HG03520 (cell line): ENCODE data around the gene TMEM163.
"Not testable (repeated sequence)": the region's sequence is repeated elsewhere in the genome, so short reads cannot be mapped to it uniquely, and the experiment has no call there.

Source experiments
- ATAC-seq: cut with Tn5 transposase; IDR thresholded peaks from one replicate; pipeline ENCODE4 v1.9.1; 2021; ENCODE audit warnings: mild to moderate bottlenecking, moderate library complexity; ENCODE audit not compliant: unreplicated experiment

The TMEM163 gene

GRCh38 chr2:134724341-134724740 is 5.5 kb upstream of the TMEM163 start:
- no peak for ATAC-seq

DNA sequence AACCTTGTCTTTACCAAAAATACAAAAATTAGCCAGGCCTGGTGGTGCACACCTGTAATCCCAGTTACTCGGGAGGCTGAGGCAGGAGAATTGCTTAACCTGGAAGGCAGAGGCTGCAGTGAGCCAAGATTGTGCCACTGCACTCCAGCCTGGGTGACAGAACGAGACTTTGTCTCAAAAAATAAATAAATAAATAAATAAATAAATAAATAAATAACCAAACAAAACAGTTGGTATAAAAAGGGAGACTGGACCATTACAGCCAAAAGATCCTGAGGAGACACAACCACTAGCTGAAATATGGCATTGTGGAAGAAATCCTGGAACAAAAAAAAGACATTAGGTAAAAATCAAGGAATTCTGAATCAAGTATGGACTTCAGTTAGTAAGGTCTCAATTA is 4.9 kb upstream of the TMEM163 start:
- not testable (repeated sequence) for ATAC-seq

GRCh38 chr2:134722728-134723127 is 3.9 kb upstream of the TMEM163 start:
- no peak for ATAC-seq

GRCh38 chr2:134721596-134721995 is 2.8 kb upstream of the TMEM163 start:
- no peak for ATAC-seq

DNA sequence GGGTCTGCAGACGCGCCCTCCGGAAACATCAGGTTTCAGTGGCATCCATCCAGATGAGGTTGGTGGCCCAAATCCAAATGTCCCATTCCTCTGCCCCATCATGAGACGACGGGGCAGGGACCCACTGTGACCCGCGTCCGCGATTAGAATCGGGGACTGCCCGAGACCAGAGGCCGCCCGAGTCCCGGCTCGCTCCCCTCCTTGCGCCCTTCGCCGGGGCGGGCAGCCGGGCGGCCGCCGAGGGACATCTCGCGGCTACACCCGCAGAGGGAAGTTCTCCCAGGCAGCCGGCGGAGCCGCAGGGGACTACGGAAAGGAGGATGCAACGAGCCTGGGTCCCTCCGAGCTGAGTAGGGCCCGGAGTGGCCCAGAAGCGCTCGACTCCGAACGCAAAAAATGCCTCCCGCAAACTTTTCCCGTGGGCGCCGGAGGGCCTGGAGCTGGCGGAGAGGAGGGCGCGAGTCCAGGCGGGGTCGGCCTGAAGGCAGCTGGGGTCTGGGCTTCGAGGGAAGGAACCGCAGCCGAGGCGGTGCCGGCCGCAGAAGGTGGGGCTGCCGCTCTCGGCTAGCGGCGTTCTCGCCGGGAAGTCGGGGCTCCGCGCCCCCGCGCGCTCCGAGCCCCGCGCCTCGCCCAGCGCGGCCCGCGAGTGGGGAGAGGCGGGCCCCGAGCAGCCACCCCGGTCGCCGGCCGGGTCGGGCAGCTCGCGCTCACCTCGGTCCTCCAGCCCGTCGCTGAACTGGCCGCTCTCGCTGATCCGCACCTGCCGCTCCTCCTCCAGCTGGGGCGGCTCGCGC is 580 bp downstream of the TMEM163 start:
- peak; percentile 35 for ATAC-seq

DNA sequence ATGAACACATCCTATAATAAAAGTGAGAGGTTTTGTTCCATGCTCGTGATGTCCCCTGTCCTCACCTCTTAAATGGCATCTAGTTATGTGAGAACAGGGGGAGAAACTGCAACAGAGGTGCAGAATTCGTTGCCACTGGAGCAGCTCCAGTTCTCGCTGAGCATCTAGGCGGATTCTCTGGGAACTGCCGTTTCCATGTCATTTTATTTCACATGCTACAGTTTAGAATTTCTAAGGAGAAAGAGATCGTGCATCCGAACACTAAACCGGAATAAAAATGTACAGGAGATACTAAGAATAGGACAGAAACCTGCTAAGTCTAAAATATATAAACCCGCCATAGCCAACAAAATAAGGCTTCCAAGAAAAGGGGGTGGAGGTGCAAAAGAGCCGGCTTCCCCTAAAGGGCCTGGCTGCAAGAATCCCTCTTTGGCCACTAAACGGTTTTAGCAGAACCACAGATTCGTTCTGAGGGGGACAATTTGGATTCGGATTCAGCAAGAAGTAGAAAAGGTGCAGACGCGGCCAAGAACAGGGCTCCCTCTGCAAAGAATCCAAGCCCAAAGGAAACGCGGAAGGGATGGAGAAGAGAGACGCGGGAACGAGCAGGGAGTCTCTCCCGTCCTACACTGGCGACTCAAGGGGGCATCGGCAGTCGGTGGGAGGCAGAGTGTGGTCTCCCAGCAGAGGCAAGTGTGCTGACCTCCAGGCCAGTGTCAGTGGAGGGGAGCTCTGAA is 1.3 kb downstream of the TMEM163 start:
- no peak for ATAC-seq

DNA sequence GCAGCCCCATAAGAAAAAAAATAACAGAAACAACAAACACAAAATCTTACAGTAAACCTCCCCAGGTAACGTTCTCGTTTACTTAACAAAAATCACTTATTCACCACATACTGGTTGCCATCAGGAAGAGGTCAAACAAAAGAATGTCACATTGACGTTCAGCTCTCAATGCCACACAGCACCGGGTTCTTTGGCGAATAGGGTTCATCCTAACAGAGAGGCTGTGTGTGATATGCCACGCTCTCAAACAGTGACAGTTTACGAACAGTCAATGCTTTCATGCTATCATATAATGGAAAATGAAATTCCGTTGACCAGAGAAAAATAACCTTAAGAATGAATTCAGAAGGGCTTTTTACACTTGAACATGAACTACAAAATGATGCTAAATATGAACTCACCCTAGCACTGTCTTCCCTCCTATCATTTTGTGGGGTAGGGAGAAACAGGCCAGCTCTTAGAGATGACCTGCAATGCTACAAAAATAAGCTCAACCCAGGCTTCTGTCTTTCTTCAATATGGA is 2.0 kb downstream of the TMEM163 start:
- no peak for ATAC-seq

DNA sequence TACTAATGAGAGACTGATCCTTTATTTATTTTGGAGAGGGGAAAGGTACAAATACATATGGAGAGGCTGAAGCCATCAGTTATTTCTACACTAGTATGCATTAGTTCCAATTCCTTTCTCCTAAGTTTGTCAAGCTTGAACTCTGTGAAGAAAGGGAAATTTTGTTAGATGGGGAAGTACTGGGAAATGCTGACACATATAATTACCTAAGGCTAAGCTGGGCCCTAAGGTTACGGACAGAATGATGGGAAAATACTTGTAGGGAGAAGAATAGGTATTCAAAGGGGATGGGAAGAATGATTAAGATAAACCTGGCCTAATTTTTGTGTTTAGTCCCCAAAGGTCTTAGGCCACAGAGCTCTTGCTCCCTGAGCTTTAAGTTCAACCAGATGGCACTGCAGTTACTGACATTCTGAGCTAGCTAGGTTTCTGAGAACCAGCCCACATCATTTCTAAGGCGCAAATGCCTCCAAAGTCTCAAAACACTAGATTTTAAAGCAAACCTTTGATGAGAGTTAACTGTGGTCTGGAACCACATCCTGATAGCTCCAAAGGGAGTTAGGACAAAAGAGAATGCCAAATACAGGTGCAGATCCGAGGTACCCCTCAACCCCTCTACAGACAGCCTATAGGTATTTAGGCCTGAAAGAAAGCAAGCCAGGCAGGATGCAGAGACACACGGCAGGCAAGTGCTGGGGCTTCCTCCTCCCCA is 2.7 kb downstream of the TMEM163 start:
- ATAC-seq = no peak

DNA sequence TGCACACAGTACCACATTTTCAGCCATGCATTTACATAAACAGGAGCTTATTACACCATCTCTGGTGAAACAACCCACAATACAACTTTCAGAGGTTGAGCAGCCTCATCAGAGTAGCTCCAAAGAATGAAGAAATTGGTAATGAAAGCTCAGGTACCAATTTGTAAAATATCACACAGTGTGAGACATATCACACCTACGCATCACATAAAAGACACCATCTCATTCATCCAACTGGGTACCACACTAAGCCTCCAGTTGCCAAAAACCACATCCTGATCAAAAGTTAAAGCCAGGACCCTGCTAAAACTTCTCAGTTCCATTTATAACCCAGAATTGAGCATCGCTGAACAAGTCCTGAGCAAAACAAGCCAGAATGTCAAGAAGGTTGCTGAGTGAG is 4.6 kb downstream of the TMEM163 start:
- ATAC-seq = no peak

DNA sequence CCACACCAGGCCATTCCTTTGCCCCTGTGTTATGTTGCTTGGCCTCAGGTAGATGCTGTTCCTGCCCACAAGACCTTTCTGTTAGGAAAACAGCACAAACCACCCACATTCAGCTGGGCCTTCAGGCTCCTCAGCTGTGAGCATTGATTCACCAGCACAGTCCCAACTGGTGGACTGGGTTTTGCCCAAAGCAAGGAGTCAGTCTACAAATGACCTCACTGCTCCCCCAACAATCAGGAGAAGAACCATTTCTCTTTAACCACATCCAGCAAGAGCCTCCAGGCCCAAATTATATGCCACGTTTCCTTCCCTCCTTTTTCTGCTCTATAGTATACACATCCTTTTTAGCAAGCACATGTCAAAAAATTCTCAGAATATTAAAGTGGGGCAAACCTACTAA is 5.2 kb downstream of the TMEM163 start:
- ATAC-seq = no peak

GRCh38 chr2:134713176-134713575 is 5.6 kb downstream of the TMEM163 start:
- no peak for ATAC-seq

DNA sequence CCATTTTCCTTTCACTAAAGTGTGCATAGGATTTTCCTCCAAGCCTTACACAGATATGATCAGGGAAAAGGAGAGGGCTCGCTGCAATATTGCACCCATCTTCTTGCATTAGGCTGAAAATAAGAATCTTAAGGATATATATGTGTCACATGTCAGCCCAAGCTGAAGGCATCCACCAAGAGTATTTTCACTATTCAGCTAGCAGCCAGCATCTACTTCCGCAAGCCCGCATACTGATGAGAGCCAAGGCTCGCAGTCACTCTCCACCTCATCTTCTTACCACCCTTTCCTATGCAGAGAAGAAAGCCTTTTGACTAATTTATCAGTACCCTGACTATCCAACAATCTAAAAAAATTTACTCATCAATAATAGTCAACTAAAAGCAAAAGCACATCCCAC is 6.1 kb downstream of the TMEM163 start:
- ATAC-seq = no peak

- ATAC-seq = no peak
These were observed 6.5 kb downstream of the TMEM163 start for GRCh38 chr2:134712299-134712698.

GRCh38 chr2:134711692-134712091 is 7.1 kb downstream of the TMEM163 start:
- no peak for ATAC-seq

GRCh38 chr2:134707330-134707676 is 11.5 kb downstream of the TMEM163 start:
- ATAC-seq = no peak

DNA sequence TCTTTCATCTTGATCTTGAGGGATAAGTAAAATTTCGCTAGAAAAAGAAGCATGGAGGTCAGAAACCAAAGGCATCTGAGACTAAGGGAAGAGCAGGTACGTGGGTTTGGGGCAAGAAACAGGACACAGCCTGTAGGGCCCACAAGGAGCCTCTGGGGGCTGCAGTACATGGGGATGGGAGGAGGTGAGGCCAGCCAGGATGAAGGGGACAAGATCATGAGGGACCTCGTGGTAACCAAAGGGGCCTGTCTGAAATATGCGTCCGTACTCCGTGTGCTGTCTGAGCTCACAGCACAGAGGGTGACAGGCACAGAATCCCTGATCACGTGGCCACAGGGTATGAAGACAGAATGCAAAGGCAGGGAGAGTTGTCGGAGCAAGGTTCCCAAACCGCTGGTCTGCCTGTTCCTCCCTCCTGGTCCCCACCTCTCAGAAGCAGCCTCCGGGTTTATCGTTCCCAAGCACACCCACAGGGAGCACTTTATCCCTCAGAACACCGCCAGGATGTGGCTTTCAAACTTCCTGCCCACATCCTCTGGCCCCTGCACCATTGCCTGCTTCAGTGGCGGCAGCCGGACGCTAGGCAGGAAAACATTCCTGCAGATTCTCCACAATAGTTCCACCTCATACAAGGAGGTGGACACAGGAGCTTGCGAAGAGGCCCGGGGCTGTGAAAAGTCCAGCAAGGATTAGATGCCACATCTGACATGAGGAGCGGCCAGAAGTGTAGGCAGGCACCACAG is 12.0 kb downstream of the TMEM163 start:
- ATAC-seq = no peak

- ATAC-seq = no peak
These were observed 12.8 kb downstream of the TMEM163 start for GRCh38 chr2:134705861-134706586.

DNA sequence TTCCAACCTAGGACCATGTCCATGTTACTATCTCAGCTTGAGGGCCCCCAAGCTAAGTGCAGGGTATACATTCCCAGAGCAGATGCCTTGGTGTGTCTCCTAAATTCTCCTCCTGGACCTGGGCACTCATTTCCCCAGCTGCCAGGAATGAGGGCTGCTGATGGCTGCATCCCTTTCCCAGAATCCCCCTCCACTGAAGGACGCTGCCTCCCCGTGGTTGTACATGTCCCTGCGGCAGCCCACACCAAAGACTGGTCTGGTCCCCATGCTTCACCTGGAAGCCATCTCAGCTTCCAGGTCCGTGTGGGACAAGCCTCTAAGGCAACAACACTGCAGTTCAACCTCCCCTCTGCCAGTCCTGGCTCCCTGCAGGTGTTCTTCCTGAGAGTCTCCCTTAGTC is 14.6 kb downstream of the TMEM163 start:
- ATAC-seq = no peak

DNA sequence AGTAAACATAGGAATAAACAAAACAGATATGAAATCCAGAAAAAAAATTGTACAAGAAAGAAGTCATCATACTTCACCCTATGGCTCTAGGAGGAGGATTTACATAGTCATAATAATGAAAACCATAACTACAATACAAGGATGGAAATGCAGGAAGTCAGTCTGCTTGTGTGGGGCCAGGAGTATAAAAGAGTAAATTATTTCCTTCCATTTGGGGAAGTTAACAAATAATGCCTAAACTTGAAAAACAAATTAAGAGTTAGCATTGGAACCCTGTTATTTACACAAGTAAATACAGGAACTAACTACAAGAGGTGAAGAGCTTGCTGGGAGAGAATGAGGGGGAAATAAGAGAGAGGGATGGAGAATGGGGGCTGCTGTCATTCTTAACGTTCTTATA is 15.4 kb downstream of the TMEM163 start:
- no peak for ATAC-seq

- ATAC-seq = no peak
These were observed 18.1 kb downstream of the TMEM163 start for GRCh38 chr2:134700730-134701129.
